Vagina (tissue), 2 donors: ENCODE data around the gene RAMP1. TPM values are rescaled to one million over a fixed set of nuclear protein-coding genes. Genes with fewer than 3 reads are reported as not detected.
"Not testable (repeated sequence)": the region's sequence is repeated elsewhere in the genome, so short reads cannot be mapped to it uniquely, and the experiment has no call there.

Experiments
- DNase-seq, 2 donors: peaks; one replicate each; pipeline ENCODE4 v3.0.0-alpha.2; 2017; ENCODE audit errors: extremely low spot score in 2 of 2
- H3K27ac ChIP-seq: fragments of 200-600 bp; sonication (generic); one replicate; pipeline ENCODE4 v1.5.1; 2019
- H3K27me3 ChIP-seq: fragments of 200-600 bp; sonication (generic); one replicate; pipeline ENCODE4 v1.5.1; 2019
- H3K36me3 ChIP-seq, 2 donors: fragments of 200-600 bp; sonication (generic); one replicate each; pipeline ENCODE4 v1.5.1; 2017 to 2019
- H3K4me1 ChIP-seq: fragments of 200-600 bp; sonication (generic); one replicate; pipeline ENCODE4 v1.5.1; 2019
- H3K4me3 ChIP-seq, 2 donors: fragments of 200-600 bp; sonication (generic); 1 replicate in 1 of 2; 2 replicates in 1 of 2; pipeline ENCODE4 v1.5.1; 2016 to 2019
- H3K9me3 ChIP-seq: fragments of 200-600 bp; sonication (generic); one replicate; pipeline ENCODE4 v1.5.1; 2019
- CTCF ChIP-seq, 3 experiments: fragments of 450-650 bp in 2 of 3; fragments of 200-600 bp in 1 of 3; sonication (generic) in 1 of 3; IDR thresholded peaks; one replicate each; pipeline ENCODE4 v1.5.1; 2017 to 2019; ENCODE audit warnings: antibody characterized with exemption in 3 of 3, mild to moderate bottlenecking in 2 of 3, moderate library complexity in 2 of 3
- POLR2A ChIP-seq, 2 donors: fragments of 450-650 bp; IDR thresholded peaks; one replicate each; pipeline ENCODE4 v1.6.1; 2017; ENCODE audit warnings: antibody characterized with exemption in 2 of 2, mild to moderate bottlenecking in 2 of 2, moderate library complexity in 2 of 2
- POLR2AphosphoS5 ChIP-seq, 2 donors: sonication (generic); formaldehyde crosslinking; IDR thresholded peaks; one replicate each; pipeline ENCODE4 v1.9.0; 2017; ENCODE audit warnings: antibody characterized with exemption in 2 of 2, mild to moderate bottlenecking in 2 of 2, low read depth in 1 of 2; ENCODE audit not compliant: insufficient read depth in 1 of 2
- intact Hi-C: fragments of 100-400 bp; cut with DNase I; formaldehyde crosslinking; loops from one replicate; pipeline ENCODE4 v1.15.1; 2023
- total RNA-seq: library from RNA; depleted of rRNA; stranded (reverse); fragments of >200 nt; gene quantifications from one replicate; pipeline ENCODE4 v1.2.3, GENCODE V29; 2016

The RAMP1 gene
- total RNA-seq, 1 donor from 2014 or later = 120 TPM

- peaks cover 12% of the 10 kb centered on the region for H3K4me1 ChIP-seq
- H3K9me3 ChIP-seq = no peaks in the 10 kb centered on the region
- H3K27me3 ChIP-seq = no peaks in the 10 kb centered on the region
- H3K27ac ChIP-seq = peak overlapping the region; percentile 79
- TF ChIP-seq POLR2A (IDR thresholded peaks at IDR 0.05) = no peak
- TF ChIP-seq POLR2AphosphoS5 (IDR thresholded peaks at IDR 0.05; ENCODE audit: insufficient read depth in 1 of 2, low read depth in 1 of 2) = no peak
- no peak for TF ChIP-seq CTCF (IDR thresholded peaks at IDR 0.05)
- intact Hi-C loops = no loop called here
- peak in 1 of 2 donors; percentile 93 for DNase-seq
- no peak overlapping the region for H3K4me3 ChIP-seq
- H3K36me3 ChIP-seq = no peaks in the 10 kb centered on the region
Measured at GRCh38 chr2:237865623-237866041, 6.2 kb downstream of the RAMP1 start.

GRCh38 chr2:237866101-237866621 lies 6.7 kb downstream of the RAMP1 start:
- TF ChIP-seq CTCF (IDR thresholded peaks at IDR 0.05) = no peak
- no peak for TF ChIP-seq POLR2AphosphoS5 (IDR thresholded peaks at IDR 0.05; ENCODE audit: insufficient read depth in 1 of 2, low read depth in 1 of 2)
- no peak for TF ChIP-seq POLR2A (IDR thresholded peaks at IDR 0.05)
- no peak for DNase-seq
- Histone ChIP-seq H3K27ac (peak overlapping the region; percentile 79), H3K36me3 (no peaks in the 10 kb centered on the region), H3K4me1 (peaks cover 13% of the 10 kb centered on the region), H3K27me3 (no peaks in the 10 kb centered on the region), H3K9me3 (no peaks in the 10 kb centered on the region), H3K4me3 (no peak overlapping the region)
- intact Hi-C loops = no loop called here

GRCh38 chr2:237867465-237867864 lies 8.0 kb downstream of the RAMP1 start:
- H3K4me1 ChIP-seq = peaks cover 22% of the 10 kb centered on the region
- no peak overlapping the region for H3K27ac ChIP-seq
- intact Hi-C loops = no loop called here

GRCh38 chr2:237868074-237868473 lies 8.7 kb downstream of the RAMP1 start:
- Histone ChIP-seq H3K27ac (peak overlapping the region; percentile 43), H3K4me1 (peaks cover 28% of the 10 kb centered on the region)
- H3K36me3 ChIP-seq, intact Hi-C loops, DNase-seq, H3K27me3 ChIP-seq, H3K9me3 ChIP-seq, H3K4me3 ChIP-seq: not testable (repeated sequence)

More at GRCh38 chr2:237867465-237867864, 8.0 kb downstream of the RAMP1 start:
- Histone ChIP-seq H3K9me3 (no peaks in the 10 kb centered on the region), H3K27me3 (no peaks in the 10 kb centered on the region), H3K4me3 (no peak overlapping the region), H3K36me3 (no peaks in the 10 kb centered on the region)
- DNase-seq = peak in 1 of 2 donors; percentile 55
- TF ChIP-seq POLR2AphosphoS5 (IDR thresholded peaks at IDR 0.05; ENCODE audit: insufficient read depth in 1 of 2, low read depth in 1 of 2) = no peak
- no peak for TF ChIP-seq CTCF (IDR thresholded peaks at IDR 0.05)
- TF ChIP-seq POLR2A (IDR thresholded peaks at IDR 0.05) = no peak

DNA sequence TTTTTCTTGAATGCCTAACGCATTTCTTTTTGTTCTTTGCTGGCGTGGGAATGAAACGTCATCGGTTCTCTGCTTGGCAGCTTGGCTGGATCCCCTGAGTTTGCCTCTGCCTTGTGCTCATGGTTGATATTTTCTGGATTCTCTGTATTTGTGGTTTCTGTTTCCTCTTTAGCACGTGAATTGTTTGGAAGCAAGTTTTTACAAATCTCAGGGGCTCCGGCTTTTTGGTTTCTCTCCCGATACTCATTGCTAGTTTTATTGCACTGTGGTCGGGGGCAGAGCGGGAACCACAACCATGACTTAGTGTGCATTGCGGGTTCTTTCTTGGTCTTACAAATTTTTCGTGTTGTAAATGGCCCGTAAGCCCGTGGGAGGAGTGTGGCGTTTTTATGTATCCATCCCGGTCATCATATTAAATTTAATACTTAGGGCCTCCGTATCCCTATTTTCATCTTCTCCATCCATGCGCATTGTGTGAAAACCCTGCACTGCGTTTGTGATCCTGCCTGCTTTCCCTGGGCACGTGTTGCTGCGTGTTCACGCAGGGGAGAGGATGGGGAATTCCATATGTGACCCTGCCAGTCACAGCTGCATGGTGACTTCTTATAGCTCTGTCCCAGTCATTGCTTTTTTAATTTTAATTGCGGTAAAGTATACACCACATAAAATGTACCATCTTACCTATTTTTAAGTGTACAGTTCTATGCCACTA lies 9.4 kb downstream of the RAMP1 start:
- peak overlapping the region; percentile 43 for H3K27ac ChIP-seq

More for the DNA sequence above, 9.4 kb downstream of the RAMP1 start:
- TF ChIP-seq POLR2AphosphoS5 (IDR thresholded peaks at IDR 0.05; ENCODE audit: insufficient read depth in 1 of 2, low read depth in 1 of 2) (peak in 1 of 2 donors; percentile 8), POLR2A (IDR thresholded peaks at IDR 0.05) (no peak)
- H3K4me3 ChIP-seq = peak overlapping the region in 1 of 2 donors; percentile 20
- peak; percentile 43 to 87 for DNase-seq
- peaks cover 35% of the 10 kb centered on the region for H3K4me1 ChIP-seq
- no peaks in the 10 kb centered on the region for H3K27me3 ChIP-seq
- H3K36me3 ChIP-seq = no peaks in the 10 kb centered on the region
- intact Hi-C loops = no loop called here
- H3K9me3 ChIP-seq = no peaks in the 10 kb centered on the region
